ENCODE data around the gene AAR2.

DNA sequence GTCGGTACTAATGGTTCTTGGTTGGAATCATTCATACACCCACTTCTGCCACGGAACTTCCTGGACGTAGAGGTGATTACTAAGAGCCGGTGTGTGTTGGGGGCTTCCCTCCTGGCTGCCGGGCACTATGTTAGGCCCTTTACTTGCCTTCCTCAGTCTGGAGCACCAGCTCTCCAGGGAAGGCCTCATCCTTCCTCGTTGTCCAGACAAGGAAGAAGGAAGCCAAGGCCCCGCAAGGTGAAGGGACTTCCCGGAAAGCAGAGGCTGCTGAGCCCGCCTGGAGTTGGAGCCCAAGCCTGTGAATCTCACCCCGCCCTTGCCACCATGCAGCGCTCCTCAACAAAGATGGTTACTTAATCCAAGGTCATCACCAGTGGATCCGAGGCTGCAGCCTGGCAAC lies 26.2 kb downstream of the AAR2 start:
- TF ChIP-seq, protein P1, sequence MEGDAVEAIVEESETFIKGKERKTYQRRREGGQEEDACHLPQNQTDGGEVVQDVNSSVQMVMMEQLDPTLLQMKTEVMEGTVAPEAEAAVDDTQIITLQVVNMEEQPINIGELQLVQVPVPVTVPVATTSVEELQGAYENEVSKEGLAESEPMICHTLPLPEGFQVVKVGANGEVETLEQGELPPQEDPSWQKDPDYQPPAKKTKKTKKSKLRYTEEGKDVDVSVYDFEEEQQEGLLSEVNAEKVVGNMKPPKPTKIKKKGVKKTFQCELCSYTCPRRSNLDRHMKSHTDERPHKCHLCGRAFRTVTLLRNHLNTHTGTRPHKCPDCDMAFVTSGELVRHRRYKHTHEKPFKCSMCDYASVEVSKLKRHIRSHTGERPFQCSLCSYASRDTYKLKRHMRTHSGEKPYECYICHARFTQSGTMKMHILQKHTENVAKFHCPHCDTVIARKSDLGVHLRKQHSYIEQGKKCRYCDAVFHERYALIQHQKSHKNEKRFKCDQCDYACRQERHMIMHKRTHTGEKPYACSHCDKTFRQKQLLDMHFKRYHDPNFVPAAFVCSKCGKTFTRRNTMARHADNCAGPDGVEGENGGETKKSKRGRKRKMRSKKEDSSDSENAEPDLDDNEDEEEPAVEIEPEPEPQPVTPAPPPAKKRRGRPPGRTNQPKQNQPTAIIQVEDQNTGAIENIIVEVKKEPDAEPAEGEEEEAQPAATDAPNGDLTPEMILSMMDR (IDR thresholded peaks at IDR 0.05; ENCODE audit: poor library complexity, severe bottlenecking) = no peak
- no peak for TF ChIP-seq TAF1 (IDR thresholded peaks at IDR 0.05; ENCODE audit: low read depth)
- TF ChIP-seq EZH2 (IDR thresholded peaks at IDR 0.05; ENCODE audit: borderline replicate concordance, insufficient read depth, low read length, poor library complexity, severe bottlenecking) = no peak

Measured in neural cell (in vitro differentiated cells).